Keratinocyte (primary cell): Measurements from ENCODE around the gene TBC1D20. TPM values are rescaled to one million over a fixed set of nuclear protein-coding genes. Genes with fewer than 3 reads are reported as not detected.

Experiments
- DNase-seq: peaks from one replicate; pipeline ENCODE4 v3.0.0-alpha.2; 2011; ENCODE audit warnings: low read depth, missing footprints, low spot score
- FAIRE-seq: peaks from 2 replicates; lab custom pipeline; 2011; peaks lifted over from hg19 to GRCh38; lab: Jason Lieb, UNC
- H2AFZ ChIP-seq: 2 replicates; pipeline ENCODE4 v1.6.0; 2012; ENCODE audit warnings: low read length, control low read depth, inconsistent platforms; ENCODE audit not compliant: control insufficient read depth
- H3K27ac ChIP-seq: 2 replicates; pipeline ENCODE4 v1.5.1; 2011; ENCODE audit warnings: low read length; ENCODE audit not compliant: control insufficient read depth, insufficient read depth
- H3K27me3 ChIP-seq: 3 replicates; pipeline ENCODE4 v1.6.0; 2011; ENCODE audit warnings: low read length; ENCODE audit not compliant: control insufficient read depth, insufficient read depth; ENCODE audit errors: extremely low read depth
- H3K36me3 ChIP-seq, 2 experiments: 2 replicates in 1 of 2; 3 replicates in 1 of 2; pipeline ENCODE4 v1.5.1; 2011; ENCODE audit warnings: low read length in 2 of 2, mild to moderate bottlenecking in 1 of 2; ENCODE audit not compliant: control insufficient read depth in 2 of 2, insufficient read depth in 2 of 2; ENCODE audit errors: extremely low read depth in 1 of 2
- H3K4me1 ChIP-seq: 3 replicates; pipeline ENCODE4 v1.5.1; 2011; ENCODE audit warnings: low read length; ENCODE audit not compliant: control insufficient read depth, insufficient read depth; ENCODE audit errors: extremely low read depth
- H3K4me2 ChIP-seq: 3 replicates; pipeline ENCODE4 v1.6.0; 2011; ENCODE audit warnings: low read depth, low read length; ENCODE audit not compliant: control insufficient read depth, insufficient read depth; ENCODE audit errors: extremely low read depth
- H3K4me3 ChIP-seq, 3 experiments: fragments of 200-600 bp in 1 of 3; sonication (generic) in 1 of 3; 2 replicates in 2 of 3; 3 replicates in 1 of 3; pipeline ENCODE4 v1.5.1; 2011 to 2016; ENCODE audit warnings: low read length in 3 of 3, mild to moderate bottlenecking in 3 of 3, control low read depth in 2 of 3, inconsistent platforms in 1 of 3, low read depth in 1 of 3, mixed read lengths in 1 of 3, mixed run types in 1 of 3, moderate library complexity in 1 of 3; ENCODE audit not compliant: control insufficient read depth in 2 of 3, insufficient read depth in 2 of 3; ENCODE audit errors: extremely low read depth in 1 of 3
- H3K79me2 ChIP-seq: 2 replicates; pipeline ENCODE4 v1.6.0; 2012; ENCODE audit warnings: low read length; ENCODE audit not compliant: control insufficient read depth, insufficient read depth
- H3K9ac ChIP-seq: 3 replicates; pipeline ENCODE4 v1.6.0; 2011; ENCODE audit warnings: low read length; ENCODE audit not compliant: control insufficient read depth, insufficient read depth; ENCODE audit errors: extremely low read depth
- H3K9me1 ChIP-seq: 3 replicates; pipeline ENCODE4 v1.6.0; 2011; ENCODE audit warnings: low read length; ENCODE audit not compliant: control insufficient read depth, insufficient read depth; ENCODE audit errors: extremely low read depth
- H3K9me3 ChIP-seq: 2 replicates; pipeline ENCODE4 v1.5.1; 2012; ENCODE audit warnings: low read depth, low read length; ENCODE audit not compliant: control insufficient read depth
- H4K20me1 ChIP-seq: 3 replicates; pipeline ENCODE4 v1.6.0; 2011; ENCODE audit warnings: low read length; ENCODE audit not compliant: control insufficient read depth, insufficient read depth; ENCODE audit errors: extremely low read depth
- CTCF ChIP-seq, 3 experiments: IDR thresholded peaks in 1 of 3; conservative IDR thresholded peaks in 1 of 3; optimal IDR thresholded peaks in 1 of 3; 2 replicates in 2 of 3; 3 replicates in 1 of 3; pipeline versions ENCODE3 to v1.5.1; 2011; ENCODE audit warnings: low read length in 3 of 3, mild to moderate bottlenecking in 3 of 3, moderate library complexity in 2 of 3, control low read depth in 1 of 3, inconsistent platforms in 1 of 3; ENCODE audit not compliant: insufficient read depth in 2 of 3; ENCODE audit errors: extremely low read depth in 1 of 3
- EZH2 ChIP-seq: IDR thresholded peaks from one replicate; pipeline ENCODE4 v1.6.1; 2012; ENCODE audit warnings: inconsistent platforms, mild to moderate bottlenecking, low read length, moderate library complexity
- dilution Hi-C: fragments of 300-500 bp; cut with MboI; formaldehyde crosslinking; loops from one replicate; pipeline ENCODE4 v1.7.0; 2020; ENCODE audit warnings: low sequenced_read_pairs; ENCODE audit not compliant: extremely low pct_ligation_motif_present
- polyA plus RNA-seq, 5 experiments: library from polyadenylated mRNA; depleted of rRNA in 3 of 5; stranded (reverse) in 3 of 5; stranded (forward) in 1 of 5; unstranded in 1 of 5; fragments of >200 nt; gene quantifications; 1 replicate in 1 of 5; 2 replicates in 3 of 5; 3 replicates in 1 of 5; pipeline versions ENCODE4 v1.2.1 to v1.2.3, GENCODE V29; 2011 to 2012; ENCODE audit warnings: missing spikeins in 2 of 5, low read depth in 1 of 5, low replicate concordance in 1 of 5

Gene TBC1D20
- polyA plus RNA-seq, 1 donor (not counting 4 experiments of a cell fraction or from before 2014, with no cell fraction given), result 24.5 TPM

- H3K27me3 ChIP-seq, result no peaks in the 10 kb centered on the region
- H3K4me3 ChIP-seq, result no peak overlapping the region
- H3K27ac ChIP-seq, result no peak overlapping the region
- FAIRE-seq (no peak), DNase-seq (no peak)
- H3K4me2 ChIP-seq, result no peak overlapping the region
- H3K79me2 ChIP-seq, result peaks cover 60% of the 10 kb centered on the region
- peaks cover 17 to 22% of the 10 kb centered on the region in 2 experiments for H3K36me3 ChIP-seq
- no peak overlapping the region for H3K9ac ChIP-seq
- no peaks in the 10 kb centered on the region for H3K9me1 ChIP-seq
- peaks cover 8% of the 10 kb centered on the region for H4K20me1 ChIP-seq
- no peaks in the 10 kb centered on the region for H3K9me3 ChIP-seq
- H2AFZ ChIP-seq, result no peak overlapping the region
- H3K4me1 ChIP-seq, result no peaks in the 10 kb centered on the region
- TF ChIP-seq EZH2 (no peak), CTCF (optimal IDR thresholded peaks at IDR 0.05 in 1 of 3, IDR thresholded peaks at IDR 0.05 in 1 of 3, conservative IDR thresholded peaks at IDR 0.05 in 1 of 3; ENCODE audit: extremely low read depth in 1 of 3, insufficient read depth in 2 of 3, low read length in 3 of 3) (no peak)
- dilution Hi-C loops, result no loop called here
Measured at GRCh38 chr20:507761-508332, 45.5 kb upstream of the TBC1D20 start.

DNA sequence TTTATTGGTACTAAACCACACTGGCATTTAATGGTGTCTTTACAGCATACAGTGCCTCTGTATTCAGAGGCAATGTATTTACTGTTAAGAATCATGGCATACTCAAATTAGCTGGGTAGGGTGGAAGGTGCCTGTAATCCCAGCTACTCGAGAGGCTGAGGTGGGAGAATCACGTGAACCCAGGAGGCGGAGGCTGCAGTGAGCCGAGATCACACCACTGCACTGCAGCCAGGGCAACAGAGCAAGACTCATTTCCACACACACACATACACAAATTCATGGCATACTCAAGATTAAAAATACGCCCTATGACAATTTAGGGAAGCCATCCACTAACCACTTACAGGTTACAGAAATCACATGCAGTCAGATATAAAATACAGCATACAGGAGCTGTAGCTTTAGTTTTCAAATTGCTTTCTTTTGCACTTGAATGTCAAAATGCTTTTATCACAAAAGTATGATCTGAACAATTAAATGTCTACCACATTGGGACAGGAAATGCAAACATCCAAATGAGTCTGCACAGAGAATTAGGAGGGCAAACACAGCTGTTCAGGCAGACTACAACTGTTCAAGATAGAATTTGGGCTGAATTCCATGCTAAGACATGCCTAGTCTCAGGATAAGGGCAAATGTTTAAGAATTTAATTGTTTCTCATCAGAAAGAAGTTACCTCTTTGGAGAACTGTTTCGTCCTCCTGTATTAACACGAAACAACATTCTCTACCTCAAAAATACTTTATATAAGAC lies 44.8 kb upstream of the TBC1D20 start:
- Histone ChIP-seq H3K4me1 (no peaks in the 10 kb centered on the region), H3K9me3 (no peaks in the 10 kb centered on the region), H3K4me2 (no peak overlapping the region), H3K9me1 (no peaks in the 10 kb centered on the region), H3K27ac (no peak overlapping the region), H3K79me2 (peaks cover 56% of the 10 kb centered on the region), H2AFZ (no peak overlapping the region), H3K27me3 (no peaks in the 10 kb centered on the region), H4K20me1 (peaks cover 8% of the 10 kb centered on the region), H3K36me3 (peaks cover 18 to 22% of the 10 kb centered on the region in 2 experiments), H3K9ac (no peak overlapping the region), H3K4me3 (no peak overlapping the region)
- dilution Hi-C loops, result no loop called here
- DNase-seq (no peak), FAIRE-seq (no peak)
- TF ChIP-seq EZH2, result no peak
